Esophagus squamous epithelium (tissue), 5 donors: ENCODE results near the gene FGGY. TPM values are rescaled to one million over a fixed set of nuclear protein-coding genes. Genes with fewer than 3 reads are reported as not detected.

Source experiments
- DNase-seq: peaks from one replicate; lab custom pipeline; 2025; lab: John Stamatoyannopoulos, UW
- H3K27ac ChIP-seq, 4 donors: fragments of 200-600 bp; sonication (generic); one replicate each; pipeline ENCODE4 v1.5.1; 2016 to 2019; ENCODE audit warnings: mild to moderate bottlenecking in 1 of 4
- H3K27me3 ChIP-seq, 4 donors: fragments of 200-600 bp; sonication (generic); 1 replicate in 3 of 4; 2 replicates in 1 of 4; pipeline versions ENCODE4 v1.5.1 to v1.6.0; 2017 to 2021; ENCODE audit warnings: antibody characterized with exemption in 1 of 4
- H3K36me3 ChIP-seq, 3 donors: fragments of 200-600 bp; sonication (generic); one replicate each; pipeline ENCODE4 v1.5.1; 2016 to 2019
- H3K4me1 ChIP-seq, 3 donors: fragments of 200-600 bp; sonication (generic); one replicate each; pipeline ENCODE4 v1.5.1; 2017 to 2019
- H3K4me3 ChIP-seq, 4 donors: fragments of 200-600 bp; sonication (generic); 1 replicate in 3 of 4; 2 replicates in 1 of 4; pipeline ENCODE4 v1.5.1; 2016 to 2019; ENCODE audit warnings: mild to moderate bottlenecking in 2 of 4, moderate library complexity in 1 of 4
- H3K9me3 ChIP-seq, 3 donors: fragments of 200-600 bp; sonication (generic); one replicate each; pipeline ENCODE4 v1.5.1; 2016 to 2019
- CTCF ChIP-seq, 6 experiments: fragments of 450-650 bp in 4 of 6; fragments of 200-600 bp in 2 of 6; sonication (generic) in 2 of 6; IDR thresholded peaks; one replicate each; pipeline ENCODE4 v1.5.1; 2016 to 2019; ENCODE audit warnings: antibody characterized with exemption in 6 of 6, mild to moderate bottlenecking in 4 of 6, moderate library complexity in 4 of 6
- POLR2A ChIP-seq, 4 donors: fragments of 450-650 bp; IDR thresholded peaks; one replicate each; pipeline ENCODE4 v1.6.1; 2017; ENCODE audit warnings: antibody characterized with exemption in 4 of 4, mild to moderate bottlenecking in 4 of 4, moderate library complexity in 3 of 4
- WGBS, 2 donors: methylation state at CpG; one replicate each; pipeline ENCODE4 v1.1.5; 2018; 5-methylcytosine and 5-hydroxymethylcytosine counted together
- intact Hi-C: fragments of 100-400 bp; cut with DNase I; formaldehyde crosslinking; loops from one replicate; pipeline ENCODE4 v1.15.0; 2022
- total RNA-seq, 4 donors: library from RNA; depleted of rRNA; stranded (reverse); fragments of >200 nt; gene quantifications; one replicate each; pipeline ENCODE4 v1.1.0, GENCODE V29; 2016
- donor health status: DM: yes; HTN: yes; CAD: no.

The FGGY gene
- total RNA-seq, 4 donors from 2014 or later, result 6.0 to 18.1 (median 9.3) TPM

GRCh38 chr1:59357645-59358320 lies 60.9 kb downstream of the FGGY start:
- peaks cover 0 to 23% (median 0%) of the 10 kb centered on the region in 3 donors for H3K4me1 ChIP-seq
- TF ChIP-seq CTCF (IDR thresholded peaks at IDR 0.05), result no peak
- TF ChIP-seq POLR2A (IDR thresholded peaks at IDR 0.05), result no peak
- intact Hi-C loops, result no loop called here
- H3K4me3 ChIP-seq, result no peak overlapping the region
- H3K27me3 ChIP-seq, result no peaks in the 10 kb centered on the region
- 87 to 89% methylated on average over 5 of the region's 5 CpGs for WGBS, 2 donors
- H3K27ac ChIP-seq, result no peak overlapping the region
- DNase-seq, result no peak
- no peaks in the 10 kb centered on the region for H3K36me3 ChIP-seq
- no peaks in the 10 kb centered on the region for H3K9me3 ChIP-seq

DNA sequence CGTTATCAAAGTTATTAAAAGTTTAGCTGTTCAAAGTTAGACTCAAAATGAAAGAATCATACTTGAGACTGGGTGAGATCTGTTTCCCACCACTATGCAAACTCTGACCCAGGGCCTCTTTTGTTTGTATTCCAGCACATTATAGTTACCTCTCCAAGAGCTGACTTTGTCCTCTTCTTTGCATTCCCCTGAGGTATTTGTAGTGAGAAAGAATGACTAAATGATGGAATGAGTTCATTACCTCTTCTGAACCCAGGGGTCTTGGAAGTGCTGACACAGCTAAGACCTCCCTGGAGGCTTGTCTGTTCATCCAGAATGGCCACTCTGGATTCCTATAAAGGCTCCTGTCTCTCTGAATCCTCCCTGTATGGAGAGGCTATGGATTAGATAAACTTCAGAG lies 62.4 kb downstream of the FGGY start:
- TF ChIP-seq POLR2A (IDR thresholded peaks at IDR 0.05) (no peak), CTCF (IDR thresholded peaks at IDR 0.05) (no peak)
- intact Hi-C loops, result no loop called here
- Histone ChIP-seq H3K27me3 (no peaks in the 10 kb centered on the region), H3K9me3 (no peaks in the 10 kb centered on the region), H3K36me3 (no peaks in the 10 kb centered on the region), H3K4me3 (no peak overlapping the region), H3K4me1 (peaks cover 0 to 23% (median 0%) of the 10 kb centered on the region in 3 donors), H3K27ac (no peak overlapping the region)
- 81% methylated on average over 1 of the region's 1 CpG for WGBS, 2 donors
- no peak for DNase-seq

DNA sequence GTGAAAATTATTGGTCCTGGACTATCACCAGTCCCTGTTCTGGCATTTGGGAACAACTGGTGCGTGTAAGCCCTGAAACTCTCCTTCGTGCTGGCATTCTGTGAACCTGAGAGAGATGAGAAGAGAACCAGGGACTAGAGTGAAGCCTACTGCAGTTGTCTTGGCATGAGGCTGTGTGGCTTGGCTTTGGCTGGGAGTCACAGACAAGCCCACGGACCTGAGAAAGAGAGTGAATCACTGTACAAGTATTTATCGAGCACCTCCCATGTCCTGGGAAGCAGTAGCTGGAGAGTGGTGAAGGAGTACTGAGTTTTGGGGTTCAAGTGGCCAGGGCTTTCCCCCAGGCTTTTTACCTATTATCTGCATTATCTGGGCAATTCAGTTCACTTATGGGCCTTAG lies 63.3 kb downstream of the FGGY start:
- DNase-seq, result no peak
- Histone ChIP-seq H3K9me3 (no peaks in the 10 kb centered on the region), H3K27me3 (no peaks in the 10 kb centered on the region), H3K27ac (no peak overlapping the region), H3K4me1 (peaks cover 0 to 18% (median 0%) of the 10 kb centered on the region in 3 donors), H3K36me3 (no peaks in the 10 kb centered on the region), H3K4me3 (no peak overlapping the region)
- intact Hi-C loops, result no loop called here
- TF ChIP-seq POLR2A (IDR thresholded peaks at IDR 0.05) (no peak), CTCF (IDR thresholded peaks at IDR 0.05) (no peak)
- 35 to 68% methylated on average over 4 of the region's 4 CpGs for whole genome bisulfite sequencing, 2 donors

GRCh38 chr1:59360729-59361128 lies 63.8 kb downstream of the FGGY start:
- 92 to 95% methylated on average over 2 of the region's 2 CpGs for WGBS, 2 donors
- no peak overlapping the region for H3K27ac ChIP-seq
- no peaks in the 10 kb centered on the region for H3K9me3 ChIP-seq
- H3K4me1 ChIP-seq, result peaks cover 0 to 12% (median 0%) of the 10 kb centered on the region in 3 donors
- no peak overlapping the region for H3K4me3 ChIP-seq
- H3K27me3 ChIP-seq, result no peaks in the 10 kb centered on the region
- no peaks in the 10 kb centered on the region for H3K36me3 ChIP-seq
- TF ChIP-seq POLR2A (IDR thresholded peaks at IDR 0.05) (no peak), CTCF (IDR thresholded peaks at IDR 0.05) (no peak)
- DNase-seq, result no peak
- intact Hi-C loops, result no loop called here

DNA sequence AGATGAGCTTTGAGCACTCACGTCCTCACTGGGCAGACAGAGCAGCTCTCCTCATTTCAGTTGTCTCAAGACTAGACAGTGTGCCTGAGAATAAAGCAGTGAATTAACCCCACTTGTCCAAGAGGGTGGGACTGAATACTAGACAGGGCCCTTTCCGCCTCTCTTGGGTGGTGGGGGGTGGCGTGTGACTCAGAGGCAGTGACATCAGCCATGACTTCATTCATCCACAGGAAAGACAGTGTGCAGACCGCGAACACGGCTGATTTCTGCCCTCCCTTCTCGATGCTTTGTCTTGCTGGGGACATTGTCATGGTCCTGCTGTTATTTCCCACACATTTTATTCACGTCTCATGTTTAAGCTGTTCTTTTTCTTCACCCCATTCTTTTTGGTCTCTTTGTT lies 64.9 kb downstream of the FGGY start:
- no peak for DNase-seq
- H3K36me3 ChIP-seq, result no peaks in the 10 kb centered on the region
- H3K27me3 ChIP-seq, result no peaks in the 10 kb centered on the region
- no peak overlapping the region for H3K4me3 ChIP-seq
- intact Hi-C loops, result no loop called here
- no peak for TF ChIP-seq POLR2A (IDR thresholded peaks at IDR 0.05)
- no peak for TF ChIP-seq CTCF (IDR thresholded peaks at IDR 0.05)
- 92 to 98% methylated on average over 8 of the region's 8 CpGs for WGBS, 2 donors
- H3K4me1 ChIP-seq, result peaks cover 0 to 14% (median 0%) of the 10 kb centered on the region in 3 donors
- H3K27ac ChIP-seq, result no peak overlapping the region
- H3K9me3 ChIP-seq, result no peaks in the 10 kb centered on the region
